ENCODE results near the gene GTF2IRD1.

GRCh38 chr7:74606909-74607510 lies 153.3 kb downstream of the GTF2IRD1 start:
- TF ChIP-seq POLR2AphosphoS5 (IDR thresholded peaks at IDR 0.05; ENCODE audit: low read depth, low read length) (no peak), POLR2A (IDR thresholded peaks at IDR 0.05; ENCODE audit: low read depth, low read length) (no peak), SPI1 (IDR thresholded peaks at IDR 0.05; ENCODE audit: low read depth, low read length) (no peak), TAF1 (IDR thresholded peaks at IDR 0.05; ENCODE audit: low read depth, low read length) (no peak)

All from GM12891 (cell line).